NOMO-1 (cell line): ENCODE measurements around the gene FAM118B.

Experiments used
- DNase-seq, 2 experiments: peaks; one replicate each; lab custom pipeline; 2025; ENCODE audit not compliant: unreplicated experiment in 2 of 2; lab: John Stamatoyannopoulos, UW

Gene FAM118B

GRCh38 chr11:126211236-126212088 lies at the start of gene FAM118B, which contains the start of gene RPUSD4:
FAM118B (plus strand) TSS chr11:126211782; CDS start chr11:126235002, 23,220 bp downstream.
RPUSD4 (minus strand) TSS chr11:126211650; CDS start chr11:126211638, 12 bp downstream.
- peak; percentile 93 for DNase-seq

GRCh38 chr11:126162306-126163030 lies 49.1 kb upstream of the FAM118B start:
- DNase-seq, result no peak

- no peak for DNase-seq
Observed at GRCh38 chr11:126163074-126163700, 48.4 kb upstream of the FAM118B start.

GRCh38 chr11:126163779-126164178 lies 47.8 kb upstream of the FAM118B start:
- DNase-seq, result no peak

GRCh38 chr11:126164781-126165180 lies 46.8 kb upstream of the FAM118B start:
- DNase-seq, result no peak

GRCh38 chr11:126165311-126165720 lies 46.3 kb upstream of the FAM118B start:
- no peak for DNase-seq

- DNase-seq, result no peak
Observed at GRCh38 chr11:126165757-126166156, 45.8 kb upstream of the FAM118B start.

- no peak for DNase-seq
Observed at GRCh38 chr11:126166413-126166812, 45.2 kb upstream of the FAM118B start.

- DNase-seq, result no peak
Observed at GRCh38 chr11:126167488-126167887, 44.1 kb upstream of the FAM118B start.

- no peak for DNase-seq
Observed at GRCh38 chr11:126169291-126169690, 42.3 kb upstream of the FAM118B start.

- DNase-seq, result peak in 1 of 2 experiments; percentile 40
Observed at GRCh38 chr11:126172596-126173038, 39.0 kb upstream of the FAM118B start.

- no peak for DNase-seq
Observed at GRCh38 chr11:126173257-126173656, 38.3 kb upstream of the FAM118B start.

GRCh38 chr11:126174816-126175215 lies 36.8 kb upstream of the FAM118B start:
- DNase-seq, result no peak

GRCh38 chr11:126175393-126175792 lies 36.2 kb upstream of the FAM118B start:
- no peak for DNase-seq

- DNase-seq, result no peak
Observed at GRCh38 chr11:126176853-126177470, 34.6 kb upstream of the FAM118B start.

- no peak for DNase-seq
Observed at GRCh38 chr11:126181939-126182730, 29.4 kb upstream of the FAM118B start.

GRCh38 chr11:126182787-126183445 lies 28.7 kb upstream of the FAM118B start:
- DNase-seq, result no peak

- no peak for DNase-seq
Observed at GRCh38 chr11:126185259-126186024, 26.1 kb upstream of the FAM118B start.
